GM18868 (cell line): ENCODE data around the gene BCAS3.
"Not testable (repeated sequence)": the region's sequence is repeated elsewhere in the genome, so short reads cannot be mapped to it uniquely, and the experiment has no call there.

Experiments used
- ATAC-seq: cut with Tn5 transposase; IDR thresholded peaks from one replicate; pipeline ENCODE4 v1.9.1; 2021; ENCODE audit warnings: mild to moderate bottlenecking, moderate library complexity; ENCODE audit not compliant: unreplicated experiment

BCAS3 gene

GRCh38 chr17:60744355-60744966 lies 66.8 kb downstream of the BCAS3 start:
- ATAC-seq: no peak

- no peak for ATAC-seq
Observed at GRCh38 chr17:60745544-60745943, 67.9 kb downstream of the BCAS3 start.

GRCh38 chr17:60747069-60747808 lies 69.6 kb downstream of the BCAS3 start:
- no peak for ATAC-seq

GRCh38 chr17:60748204-60748603 lies 70.6 kb downstream of the BCAS3 start:
- no peak for ATAC-seq

GRCh38 chr17:60749050-60749449 lies 71.4 kb downstream of the BCAS3 start:
- ATAC-seq: no peak

GRCh38 chr17:60749708-60750107 lies 72.1 kb downstream of the BCAS3 start:
- ATAC-seq: no peak

- no peak for ATAC-seq
Observed at GRCh38 chr17:60750640-60751039, 73.0 kb downstream of the BCAS3 start.

- no peak for ATAC-seq
Observed at GRCh38 chr17:60751884-60752283, 74.2 kb downstream of the BCAS3 start.

GRCh38 chr17:60752873-60753577 lies 75.4 kb downstream of the BCAS3 start:
- no peak for ATAC-seq

GRCh38 chr17:60754057-60754604 lies 76.5 kb downstream of the BCAS3 start:
- no peak for ATAC-seq

GRCh38 chr17:60756798-60757197 lies 79.1 kb downstream of the BCAS3 start:
- not testable (repeated sequence) for ATAC-seq

GRCh38 chr17:60757437-60757836 lies 79.8 kb downstream of the BCAS3 start:
- ATAC-seq: no peak

GRCh38 chr17:60759756-60760155 lies 82.1 kb downstream of the BCAS3 start:
- ATAC-seq: no peak

GRCh38 chr17:60761301-60761700 lies 83.7 kb downstream of the BCAS3 start:
- not testable (repeated sequence) for ATAC-seq

- no peak for ATAC-seq
Observed at GRCh38 chr17:60766778-60767190, 89.1 kb downstream of the BCAS3 start.

- ATAC-seq: no peak
Observed at GRCh38 chr17:60767744-60768308, 90.2 kb downstream of the BCAS3 start.

- no peak for ATAC-seq
Observed at GRCh38 chr17:60769327-60769726, 91.7 kb downstream of the BCAS3 start.

- ATAC-seq: no peak
Observed at GRCh38 chr17:60770946-60771422, 93.3 kb downstream of the BCAS3 start.

- not testable (repeated sequence) for ATAC-seq
Observed at GRCh38 chr17:60771621-60772020, 94.0 kb downstream of the BCAS3 start.

GRCh38 chr17:60773552-60773951 lies 95.9 kb downstream of the BCAS3 start:
- ATAC-seq: no peak

- ATAC-seq: no peak
Observed at GRCh38 chr17:60781880-60782412, 104.3 kb downstream of the BCAS3 start.
